ENCODE measurements around the gene MRTFA.

DNA sequence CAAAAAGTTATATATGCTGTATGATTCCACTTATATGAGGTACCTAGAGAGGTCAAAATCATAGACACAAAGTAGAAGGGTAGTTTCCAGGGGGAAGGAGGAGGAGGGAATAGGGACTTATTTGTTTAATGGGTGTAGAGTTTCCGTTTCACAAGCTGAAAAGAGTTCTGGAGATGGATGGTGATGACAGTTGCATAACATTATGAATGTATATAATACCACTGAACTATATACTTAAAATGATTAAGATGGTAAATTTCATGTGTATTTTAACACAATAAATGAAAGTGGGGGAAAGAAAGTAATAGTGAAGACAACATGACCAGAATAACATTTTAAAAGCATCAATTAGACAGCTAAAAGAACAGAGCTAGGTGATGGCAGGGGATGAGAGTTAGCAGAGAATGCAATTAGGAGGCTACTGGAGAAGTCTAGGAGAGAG lies 51.2 kb downstream of the MRTFA start:
- TF ChIP-seq POLR2AphosphoS5 (IDR thresholded peaks at IDR 0.05; ENCODE audit: low read depth, low read length) (no peak), POLR2A (IDR thresholded peaks at IDR 0.05; ENCODE audit: low read depth, low read length) (no peak)
